ENCODE measurements around the gene DPP10.

DPP10 gene

DNA sequence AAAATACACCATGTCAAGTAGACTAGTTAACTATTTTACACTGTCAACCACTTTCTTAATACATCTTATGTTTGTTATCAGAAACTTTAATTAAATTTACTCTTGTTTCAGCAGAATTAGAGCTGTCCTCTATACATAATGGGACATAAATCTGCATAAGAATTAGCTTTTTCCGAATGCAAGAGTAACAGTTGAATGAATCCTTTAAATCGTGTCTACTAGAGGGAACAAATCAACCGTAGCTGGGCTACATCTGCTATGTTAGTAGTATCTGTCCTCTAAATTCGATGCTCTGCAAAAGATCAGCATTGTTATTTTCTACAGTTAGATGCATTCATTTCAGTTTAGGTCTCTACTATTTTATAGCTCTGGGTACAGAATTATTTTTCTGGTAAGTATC, 1090.6 kb downstream of the DPP10 start:
- Histone ChIP-seq H3K27ac (ENCODE audit: low read length) (no peak overlapping the region), H3K9ac (ENCODE audit: low read depth, low read length) (no peak overlapping the region), H3K36me3 (ENCODE audit: insufficient read depth, low read length) (no peaks in the 10 kb centered on the region), H3K4me3 (ENCODE audit: low read depth in 1 of 2, low read length in 2 of 2) (no peak overlapping the region), H3K79me2 (ENCODE audit: insufficient read depth, low read length) (no peaks in the 10 kb centered on the region), H4K20me1 (ENCODE audit: insufficient read depth, low read length) (no peaks in the 10 kb centered on the region), H3K27me3 (ENCODE audit: insufficient read depth, low read length, poor library complexity) (no peaks in the 10 kb centered on the region), H3K4me2 (ENCODE audit: insufficient read depth, low read length) (no peak overlapping the region), H2AFZ (ENCODE audit: low read depth, low read length) (no peak overlapping the region), H3K9me3 (ENCODE audit: insufficient read depth, low read length, severe bottlenecking) (no peaks in the 10 kb centered on the region), H3K4me1 (ENCODE audit: insufficient read depth, low read length) (no peaks in the 10 kb centered on the region)
- no peak for ATAC-seq (ENCODE audit: insufficient read depth, low read depth)
- no peak for DNase-seq
- TF ChIP-seq, protein P1, sequence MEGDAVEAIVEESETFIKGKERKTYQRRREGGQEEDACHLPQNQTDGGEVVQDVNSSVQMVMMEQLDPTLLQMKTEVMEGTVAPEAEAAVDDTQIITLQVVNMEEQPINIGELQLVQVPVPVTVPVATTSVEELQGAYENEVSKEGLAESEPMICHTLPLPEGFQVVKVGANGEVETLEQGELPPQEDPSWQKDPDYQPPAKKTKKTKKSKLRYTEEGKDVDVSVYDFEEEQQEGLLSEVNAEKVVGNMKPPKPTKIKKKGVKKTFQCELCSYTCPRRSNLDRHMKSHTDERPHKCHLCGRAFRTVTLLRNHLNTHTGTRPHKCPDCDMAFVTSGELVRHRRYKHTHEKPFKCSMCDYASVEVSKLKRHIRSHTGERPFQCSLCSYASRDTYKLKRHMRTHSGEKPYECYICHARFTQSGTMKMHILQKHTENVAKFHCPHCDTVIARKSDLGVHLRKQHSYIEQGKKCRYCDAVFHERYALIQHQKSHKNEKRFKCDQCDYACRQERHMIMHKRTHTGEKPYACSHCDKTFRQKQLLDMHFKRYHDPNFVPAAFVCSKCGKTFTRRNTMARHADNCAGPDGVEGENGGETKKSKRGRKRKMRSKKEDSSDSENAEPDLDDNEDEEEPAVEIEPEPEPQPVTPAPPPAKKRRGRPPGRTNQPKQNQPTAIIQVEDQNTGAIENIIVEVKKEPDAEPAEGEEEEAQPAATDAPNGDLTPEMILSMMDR (IDR thresholded peaks at IDR 0.05; ENCODE audit: borderline replicate concordance, extremely low read depth, low read length, poor library complexity, severe bottlenecking): no peak
- TF ChIP-seq EZH2 (IDR thresholded peaks at IDR 0.05; ENCODE audit: borderline replicate concordance, low read depth, low read length, severe bottlenecking): no peak

DNA sequence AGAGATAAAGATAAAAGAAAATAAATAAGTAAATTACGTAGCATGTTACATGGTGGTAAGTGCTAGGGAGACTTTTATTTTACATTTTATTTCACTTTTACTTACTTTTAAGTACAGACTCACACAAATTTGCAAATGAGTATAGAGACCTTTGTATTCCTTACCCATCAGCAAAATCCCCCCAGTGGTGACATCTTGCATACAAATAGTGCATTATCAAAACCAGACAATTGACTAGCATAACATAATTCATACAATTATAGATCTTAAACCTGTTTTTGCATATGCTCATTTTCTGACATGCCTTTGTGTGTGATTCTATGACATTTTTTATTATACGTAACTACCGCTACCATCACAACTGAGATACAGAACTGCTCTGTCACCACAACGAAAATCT, 1099.4 kb downstream of the DPP10 start:
- Histone ChIP-seq H3K27me3 (ENCODE audit: insufficient read depth, low read length, poor library complexity) (no peaks in the 10 kb centered on the region), H3K9me3 (ENCODE audit: insufficient read depth, low read length, severe bottlenecking) (no peaks in the 10 kb centered on the region), H4K20me1 (ENCODE audit: insufficient read depth, low read length) (no peaks in the 10 kb centered on the region), H3K36me3 (ENCODE audit: insufficient read depth, low read length) (no peaks in the 10 kb centered on the region), H3K9ac (ENCODE audit: low read depth, low read length) (no peak overlapping the region), H3K4me3 (ENCODE audit: low read depth in 1 of 2, low read length in 2 of 2) (no peak overlapping the region), H3K79me2 (ENCODE audit: insufficient read depth, low read length) (no peaks in the 10 kb centered on the region), H3K4me2 (ENCODE audit: insufficient read depth, low read length) (no peak overlapping the region), H3K27ac (ENCODE audit: low read length) (no peak overlapping the region), H2AFZ (ENCODE audit: low read depth, low read length) (no peak overlapping the region), H3K4me1 (ENCODE audit: insufficient read depth, low read length) (no peaks in the 10 kb centered on the region)
- no peak for ATAC-seq (ENCODE audit: insufficient read depth, low read depth)
- TF ChIP-seq, protein P1 (IDR thresholded peaks at IDR 0.05; ENCODE audit: borderline replicate concordance, extremely low read depth, low read length, poor library complexity, severe bottlenecking): no peak
- TF ChIP-seq EZH2 (IDR thresholded peaks at IDR 0.05; ENCODE audit: borderline replicate concordance, low read depth, low read length, severe bottlenecking): no peak
- DNase-seq: no peak

DNA sequence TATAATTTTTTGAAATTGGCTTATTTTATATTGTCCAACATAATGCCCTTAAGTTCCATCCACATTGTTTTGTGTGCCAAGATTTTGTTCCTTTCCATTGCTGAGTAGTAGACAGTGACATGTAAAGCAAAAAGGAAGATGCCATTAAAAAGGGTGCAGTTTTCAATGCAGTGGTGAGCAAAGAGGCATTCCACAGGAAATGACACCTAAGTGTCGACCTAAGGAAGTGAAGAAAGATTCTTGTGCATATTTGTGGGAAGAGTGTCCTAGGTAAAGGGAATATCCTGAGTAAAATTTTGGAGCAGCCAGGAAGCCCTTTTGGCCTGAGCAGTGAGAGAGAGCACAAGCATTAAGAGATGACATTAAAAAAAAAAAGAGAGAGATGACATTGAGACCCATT, 1099.9 kb downstream of the DPP10 start:
- no peaks in the 10 kb centered on the region for H4K20me1 ChIP-seq (ENCODE audit: insufficient read depth, low read length)
- DNase-seq: no peak

More for the DNA sequence above, 1099.9 kb downstream of the DPP10 start:
- no peaks in the 10 kb centered on the region for H3K36me3 ChIP-seq (ENCODE audit: insufficient read depth, low read length)
- H3K4me3 ChIP-seq (ENCODE audit: low read depth in 1 of 2, low read length in 2 of 2): no peak overlapping the region
- no peak for TF ChIP-seq EZH2 (IDR thresholded peaks at IDR 0.05; ENCODE audit: borderline replicate concordance, low read depth, low read length, severe bottlenecking)
- TF ChIP-seq, protein P1 (IDR thresholded peaks at IDR 0.05; ENCODE audit: borderline replicate concordance, extremely low read depth, low read length, poor library complexity, severe bottlenecking): no peak
- no peak overlapping the region for H2AFZ ChIP-seq (ENCODE audit: low read depth, low read length)
- H3K4me2 ChIP-seq (ENCODE audit: insufficient read depth, low read length): no peak overlapping the region
- no peak overlapping the region for H3K27ac ChIP-seq (ENCODE audit: low read length)
- no peaks in the 10 kb centered on the region for H3K4me1 ChIP-seq (ENCODE audit: insufficient read depth, low read length)
- no peaks in the 10 kb centered on the region for H3K9me3 ChIP-seq (ENCODE audit: insufficient read depth, low read length, severe bottlenecking)
- H3K9ac ChIP-seq (ENCODE audit: low read depth, low read length): no peak overlapping the region
- H3K79me2 ChIP-seq (ENCODE audit: insufficient read depth, low read length): no peaks in the 10 kb centered on the region
- no peaks in the 10 kb centered on the region for H3K27me3 ChIP-seq (ENCODE audit: insufficient read depth, low read length, poor library complexity)
- no peak for ATAC-seq (ENCODE audit: insufficient read depth, low read depth)

All from DND-41 (cell line).